NCI-H2171 (cell line): ENCODE results near the gene PCDHGB3.
"Not testable (repeated sequence)": the region's sequence is repeated elsewhere in the genome, so short reads cannot be mapped to it uniquely, and the experiment has no call there.

Experiments used
- DNase-seq: peaks from one replicate; lab custom pipeline; 2025; lab: John Stamatoyannopoulos, UW

Gene PCDHGB3

DNA sequence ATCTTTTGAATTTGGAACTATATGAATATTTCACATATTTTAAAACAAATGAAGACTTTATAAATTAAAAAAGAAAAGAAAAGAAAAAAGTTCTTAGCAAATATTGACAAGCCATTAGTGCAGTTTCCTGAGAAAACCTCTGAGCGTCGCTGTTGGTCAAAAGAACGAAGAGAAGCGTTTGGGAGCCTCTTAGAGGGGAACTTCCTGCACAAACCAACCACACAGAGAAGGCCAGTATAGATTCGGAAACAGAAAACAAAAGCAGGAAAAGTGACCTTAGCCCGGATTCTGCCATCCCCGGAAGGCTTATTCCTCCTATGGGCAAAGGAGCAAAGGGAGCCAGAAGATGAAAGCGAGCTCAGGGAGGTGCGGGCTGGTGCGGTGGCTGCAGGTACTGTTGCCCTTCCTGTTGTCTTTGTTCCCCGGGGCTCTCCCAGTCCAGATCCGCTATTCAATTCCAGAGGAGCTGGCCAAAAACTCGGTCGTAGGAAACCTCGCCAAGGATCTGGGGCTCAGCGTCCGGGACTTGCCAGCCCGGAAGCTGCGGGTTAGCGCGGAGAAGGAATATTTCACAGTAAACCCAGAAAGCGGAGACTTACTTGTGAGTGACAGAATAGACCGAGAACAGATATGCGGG, 10.1 kb upstream of the PCDHGB3 start, which contains the start of gene PCDHGB2:
Gene PCDHGB2, plus strand, starts transcription at position 205 of the 637 bp plus-strand sequence. Its CDS starts 142 bp downstream, at position 347.
- no peak for DNase-seq

DNA sequence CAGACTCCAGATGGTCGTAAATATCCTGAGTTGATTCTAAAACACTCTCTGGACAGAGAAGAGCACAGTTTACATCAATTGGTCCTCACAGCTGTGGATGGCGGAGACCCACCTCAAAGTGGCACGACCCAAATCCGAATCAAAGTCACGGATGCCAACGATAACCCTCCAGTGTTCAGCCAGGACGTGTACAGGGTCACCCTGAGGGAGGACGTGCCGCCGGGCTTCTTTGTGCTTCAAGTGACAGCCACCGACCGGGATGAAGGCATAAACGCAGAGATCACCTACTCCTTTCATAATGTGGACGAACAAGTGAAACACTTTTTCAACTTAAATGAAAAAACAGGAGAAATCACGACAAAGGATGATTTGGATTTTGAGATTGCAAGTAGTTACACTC, 9.4 kb upstream of the PCDHGB3 start:
- no peak for DNase-seq

DNA sequence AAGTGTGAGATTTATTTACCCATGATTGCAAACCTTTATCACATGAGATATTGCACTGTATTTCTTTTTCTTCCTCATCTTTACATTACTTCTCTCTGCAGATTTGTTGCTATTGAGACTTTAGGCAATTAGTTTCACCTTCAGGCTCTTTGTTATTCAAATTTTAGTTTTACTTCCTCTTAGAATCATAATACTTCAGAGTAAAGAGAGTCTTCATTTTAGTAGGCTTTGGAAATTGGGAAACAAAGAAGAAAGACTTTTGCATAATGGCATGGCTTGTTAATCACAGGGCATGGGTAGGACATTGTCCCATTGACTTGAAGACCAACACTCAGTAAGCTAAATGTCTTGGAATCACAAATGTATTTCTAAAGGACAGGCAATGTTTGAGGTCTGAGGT, 7.3 kb upstream of the PCDHGB3 start:
- DNase-seq, result no peak

DNA sequence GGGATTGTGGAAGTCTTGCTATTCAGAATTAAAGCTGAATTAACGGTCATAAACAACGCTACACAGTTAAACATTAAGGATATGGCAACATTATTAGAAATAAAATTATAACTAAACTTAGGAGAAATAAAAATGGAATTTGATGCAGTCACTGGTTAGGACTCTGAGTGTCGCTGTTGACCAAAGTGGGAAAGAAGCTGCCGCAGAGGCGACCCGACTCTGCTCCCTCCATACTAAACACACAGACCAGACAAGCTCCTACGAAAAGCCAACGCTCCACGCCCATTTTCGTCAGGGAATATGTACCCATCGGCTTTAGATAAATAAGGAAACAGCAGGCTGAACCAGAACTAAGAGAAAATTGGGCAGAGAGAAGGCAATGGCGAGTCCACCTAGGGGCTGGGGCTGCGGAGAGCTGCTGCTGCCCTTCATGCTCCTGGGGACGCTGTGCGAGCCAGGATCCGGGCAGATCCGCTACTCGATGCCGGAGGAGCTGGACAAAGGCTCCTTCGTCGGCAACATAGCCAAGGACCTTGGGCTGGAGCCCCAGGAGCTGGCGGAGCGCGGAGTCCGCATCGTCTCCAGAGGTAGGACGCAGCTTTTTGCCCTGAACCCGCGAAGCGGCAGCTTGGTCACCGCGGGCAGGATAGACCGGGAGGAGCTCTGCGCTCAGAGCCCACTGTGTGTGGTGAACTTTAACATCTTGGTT, 5.9 kb upstream of the PCDHGB3 start, which contains the start of gene PCDHGA5:
Gene PCDHGA5, plus strand, starts transcription at position 211 of the 709 bp plus-strand sequence. Its CDS starts 169 bp downstream, at position 380.
- DNase-seq, result no peak

DNA sequence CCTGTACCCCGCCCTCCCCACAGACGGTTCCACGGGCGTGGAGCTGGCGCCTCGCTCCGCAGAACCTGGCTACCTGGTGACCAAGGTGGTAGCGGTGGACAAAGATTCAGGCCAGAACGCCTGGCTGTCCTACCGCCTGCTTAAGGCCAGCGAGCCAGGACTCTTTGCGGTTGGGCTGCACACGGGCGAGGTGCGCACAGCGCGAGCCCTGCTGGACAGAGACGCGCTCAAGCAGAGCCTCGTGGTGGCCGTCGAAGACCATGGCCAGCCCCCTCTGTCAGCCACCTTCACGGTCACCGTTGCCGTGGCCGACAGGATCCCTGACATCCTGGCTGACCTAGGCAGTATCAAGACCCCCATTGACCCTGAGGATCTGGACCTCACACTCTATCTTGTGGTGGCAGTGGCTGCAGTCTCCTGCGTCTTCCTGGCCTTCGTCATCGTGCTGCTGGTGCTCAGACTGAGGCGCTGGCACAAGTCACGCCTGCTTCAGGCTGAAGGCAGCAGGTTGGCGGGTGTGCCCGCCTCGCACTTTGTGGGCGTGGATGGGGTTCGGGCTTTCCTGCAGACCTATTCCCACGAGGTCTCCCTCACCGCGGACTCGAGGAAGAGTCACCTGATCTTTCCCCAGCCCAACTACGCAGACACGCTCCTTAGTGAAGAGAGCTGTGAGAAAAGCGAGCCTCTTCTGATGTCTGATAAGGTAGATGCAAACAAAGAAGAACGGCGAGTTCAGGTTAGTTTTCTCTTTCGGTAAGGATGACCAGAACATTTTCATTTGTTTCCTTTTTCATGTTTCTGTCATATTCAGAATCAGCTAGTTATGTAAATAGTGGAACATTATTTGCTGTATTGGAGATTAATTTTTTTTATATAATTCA, 3.8 kb upstream of the PCDHGB3 start:
- DNase-seq, result no peak

DNA sequence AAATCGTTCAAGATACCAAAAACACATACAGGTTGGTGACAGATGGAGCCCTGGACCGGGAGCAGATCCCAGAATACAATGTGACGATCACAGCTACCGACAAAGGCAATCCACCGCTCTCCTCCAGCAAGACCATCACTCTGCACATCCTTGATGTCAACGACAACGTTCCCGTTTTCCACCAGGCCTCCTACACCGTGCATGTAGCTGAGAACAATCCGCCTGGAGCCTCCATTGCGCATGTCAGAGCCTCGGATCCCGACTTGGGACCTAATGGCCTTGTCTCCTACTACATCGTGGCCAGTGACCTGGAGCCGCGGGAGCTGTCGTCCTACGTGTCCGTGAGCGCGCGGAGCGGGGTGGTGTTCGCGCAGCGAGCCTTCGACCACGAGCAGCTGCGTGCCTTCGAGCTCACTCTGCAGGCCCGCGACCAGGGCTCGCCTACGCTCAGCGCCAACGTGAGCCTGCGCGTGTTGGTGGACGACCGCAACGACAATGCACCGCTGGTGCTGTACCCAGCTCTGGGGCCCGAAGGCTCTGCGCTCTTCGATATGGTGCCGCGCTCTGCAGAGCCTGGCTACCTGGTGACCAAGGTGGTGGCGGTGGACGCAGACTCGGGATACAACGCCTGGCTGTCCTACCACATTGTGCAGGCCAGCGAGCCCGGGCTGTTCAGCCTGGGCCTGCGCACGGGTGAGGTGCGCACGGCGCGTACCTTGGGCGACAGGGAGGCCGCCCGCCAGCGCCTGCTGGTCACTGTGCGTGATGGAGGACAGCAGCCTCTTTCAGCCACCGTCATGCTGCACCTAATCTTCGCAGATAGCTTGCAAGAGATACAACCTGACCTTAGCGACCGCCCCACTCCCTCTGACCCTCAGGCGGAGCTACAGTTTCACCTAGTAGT, 1.8 kb downstream of the PCDHGB3 start:
- DNase-seq, result no peak

DNA sequence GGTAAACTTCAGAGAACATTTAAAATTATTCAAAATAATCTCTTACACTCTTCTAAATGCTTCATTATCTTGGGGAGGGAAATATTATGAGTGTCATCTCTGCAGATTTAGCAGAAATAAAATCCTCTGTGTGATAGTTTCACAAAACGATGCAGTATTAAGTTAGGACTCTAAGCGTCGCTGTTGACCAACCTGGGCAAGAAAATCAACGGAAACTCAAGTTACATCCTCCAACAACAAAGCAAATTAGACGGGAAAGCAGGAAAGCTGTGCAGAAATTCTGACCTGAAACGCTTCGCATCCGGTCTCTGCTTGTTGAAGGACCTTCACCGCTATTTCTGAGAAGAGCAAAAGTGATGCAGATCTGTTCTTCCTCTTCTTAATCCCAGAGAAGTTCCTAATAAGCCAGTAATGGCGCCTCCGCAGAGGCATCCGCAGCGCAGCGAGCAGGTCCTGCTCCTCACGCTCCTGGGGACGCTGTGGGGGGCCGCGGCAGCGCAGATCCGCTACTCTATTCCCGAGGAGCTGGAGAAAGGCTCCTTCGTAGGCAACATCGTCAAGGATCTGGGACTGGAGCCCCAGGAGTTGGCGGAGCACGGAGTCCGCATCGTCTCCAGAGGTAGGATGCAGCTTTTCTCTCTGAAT, 3.8 kb downstream of the PCDHGB3 start, which contains the start of gene PCDHGA6:
Gene PCDHGA6, plus strand, starts transcription at position 219 of the 645 bp plus-strand sequence. Its CDS starts 193 bp downstream, at position 412.
- DNase-seq, result no peak

DNA sequence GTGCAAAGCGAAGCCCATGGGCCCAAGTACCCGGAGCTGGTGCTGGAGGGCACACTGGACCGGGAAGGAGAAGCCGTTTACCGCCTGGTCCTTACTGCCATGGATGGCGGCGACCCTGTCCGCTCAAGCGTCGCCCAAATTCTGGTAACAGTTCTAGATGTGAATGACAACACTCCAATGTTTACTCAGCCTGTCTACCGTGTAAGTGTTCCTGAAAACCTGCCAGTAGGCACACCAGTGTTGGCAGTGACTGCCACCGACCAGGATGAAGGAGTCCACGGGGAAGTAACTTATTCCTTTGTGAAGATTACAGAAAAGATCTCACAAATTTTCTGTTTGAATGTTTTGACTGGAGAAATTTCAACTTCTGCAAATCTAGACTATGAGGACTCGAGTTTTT, 4.6 kb downstream of the PCDHGB3 start:
- DNase-seq, result no peak

DNA sequence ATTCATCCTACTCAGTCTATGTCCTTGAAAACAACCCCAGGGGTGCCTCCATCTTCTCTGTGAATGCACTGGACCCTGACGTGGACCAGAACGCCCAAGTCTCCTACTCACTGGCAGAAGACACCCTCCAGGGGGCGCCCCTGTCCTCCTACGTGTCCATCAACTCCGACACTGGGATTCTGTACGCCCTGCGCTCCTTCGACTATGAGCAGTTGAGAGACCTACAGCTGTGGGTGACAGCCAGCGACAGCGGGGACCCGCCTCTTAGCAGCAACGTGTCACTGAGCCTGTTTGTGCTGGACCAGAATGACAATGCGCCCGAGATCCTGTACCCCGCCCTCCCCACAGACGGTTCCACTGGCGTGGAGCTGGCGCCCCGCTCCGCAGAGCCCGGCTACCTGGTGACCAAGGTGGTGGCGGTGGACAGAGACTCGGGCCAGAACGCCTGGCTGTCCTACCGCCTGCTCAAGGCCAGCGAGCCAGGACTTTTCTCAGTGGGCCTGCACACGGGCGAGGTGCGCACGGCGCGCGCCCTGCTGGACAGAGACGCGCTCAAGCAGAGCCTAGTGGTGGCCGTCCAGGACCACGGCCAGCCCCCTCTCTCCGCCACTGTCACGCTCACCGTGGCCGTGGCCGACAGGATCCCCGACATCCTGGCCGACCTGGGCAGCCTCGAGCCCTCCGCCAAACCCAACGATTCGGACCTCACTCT, 5.6 kb downstream of the PCDHGB3 start:
- DNase-seq, result not testable (repeated sequence)

DNA sequence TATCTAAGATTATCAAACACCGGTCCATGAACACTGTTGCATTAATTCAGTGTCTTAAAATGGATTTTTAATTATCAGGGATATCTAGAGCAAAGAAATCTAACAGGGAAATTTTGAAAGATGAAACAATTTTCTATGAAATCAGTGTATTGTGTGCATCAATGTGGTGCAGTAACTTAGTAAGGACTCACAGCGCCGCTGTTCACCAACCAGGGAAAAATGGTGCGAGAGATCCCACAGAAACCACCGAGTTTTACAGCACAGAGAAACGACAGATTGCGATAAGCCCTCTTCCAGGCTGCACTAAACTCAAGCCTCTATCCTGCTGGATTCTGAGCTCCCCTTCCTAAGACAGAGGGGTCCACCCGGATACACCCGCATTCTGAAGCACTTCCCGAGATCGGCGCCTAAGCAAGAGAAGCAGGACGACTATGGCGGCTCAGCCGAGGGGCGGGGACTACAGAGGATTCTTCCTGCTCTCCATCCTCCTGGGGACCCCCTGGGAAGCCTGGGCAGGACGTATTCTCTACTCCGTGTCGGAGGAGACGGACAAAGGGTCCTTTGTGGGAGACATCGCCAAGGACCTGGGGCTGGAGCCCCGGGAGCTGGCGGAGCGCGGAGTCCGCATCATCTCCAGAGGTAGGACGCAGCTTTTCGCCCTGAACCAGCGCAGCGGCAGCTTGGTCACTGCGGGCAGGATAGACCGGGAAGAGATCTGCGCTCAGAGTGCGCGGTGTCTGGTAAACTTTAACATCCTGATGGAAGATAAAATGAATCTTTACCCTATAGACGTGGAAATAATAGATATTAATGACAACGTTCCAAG, 12.6 kb downstream of the PCDHGB3 start, which contains the start of gene PCDHGA7:
Gene PCDHGA7, plus strand, starts transcription at position 274 of the 826 bp plus-strand sequence. Its CDS starts 158 bp downstream, at position 432.
- no peak for DNase-seq

DNA sequence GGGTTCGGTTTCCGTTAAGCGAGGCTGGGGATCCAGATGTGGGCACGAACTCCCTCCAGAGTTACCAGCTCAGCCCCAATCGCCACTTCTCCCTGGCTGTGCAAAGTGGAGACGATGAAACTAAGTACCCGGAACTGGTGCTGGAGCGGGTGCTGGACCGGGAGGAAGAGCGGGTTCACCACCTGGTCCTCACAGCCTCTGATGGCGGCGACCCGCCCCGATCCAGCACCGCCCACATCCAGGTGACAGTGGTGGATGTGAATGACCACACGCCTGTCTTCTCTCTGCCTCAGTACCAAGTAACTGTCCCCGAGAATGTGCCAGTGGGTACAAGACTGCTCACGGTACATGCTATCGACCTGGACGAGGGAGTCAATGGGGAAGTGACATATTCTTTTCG, 13.3 kb downstream of the PCDHGB3 start:
- DNase-seq, result no peak

DNA sequence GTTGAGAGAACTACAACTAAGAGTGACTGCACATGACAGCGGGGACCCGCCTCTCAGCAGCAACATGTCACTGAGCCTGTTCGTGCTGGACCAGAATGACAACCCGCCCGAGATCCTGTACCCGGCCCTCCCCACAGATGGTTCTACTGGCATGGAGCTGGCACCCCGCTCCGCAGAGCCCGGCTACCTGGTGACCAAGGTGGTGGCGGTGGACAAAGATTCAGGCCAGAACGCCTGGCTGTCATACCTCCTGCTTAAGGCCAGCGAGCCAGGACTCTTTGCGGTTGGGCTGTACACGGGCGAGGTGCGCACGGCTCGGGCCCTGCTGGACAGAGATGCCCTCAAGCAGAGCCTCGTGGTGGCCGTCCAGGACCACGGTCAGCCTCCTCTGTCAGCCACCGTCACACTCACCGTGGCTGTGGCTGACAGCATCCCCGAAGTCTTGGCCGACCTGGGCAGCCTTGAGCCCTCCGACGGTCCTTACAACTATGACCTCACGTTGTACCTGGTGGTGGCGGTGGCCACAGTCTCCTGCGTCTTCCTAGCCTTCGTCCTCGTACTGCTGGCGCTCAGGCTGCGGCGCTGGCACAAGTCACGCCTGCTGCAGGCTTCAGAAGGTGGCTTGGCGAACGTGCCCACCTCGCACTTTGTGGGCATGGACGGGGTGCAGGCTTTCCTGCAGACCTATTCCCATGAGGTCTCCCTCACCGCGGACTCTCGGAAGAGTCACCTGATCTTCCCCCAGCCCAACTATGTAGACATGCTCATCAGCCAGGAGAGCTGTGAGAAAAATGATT, 14.6 kb downstream of the PCDHGB3 start:
- DNase-seq, result no peak

DNA sequence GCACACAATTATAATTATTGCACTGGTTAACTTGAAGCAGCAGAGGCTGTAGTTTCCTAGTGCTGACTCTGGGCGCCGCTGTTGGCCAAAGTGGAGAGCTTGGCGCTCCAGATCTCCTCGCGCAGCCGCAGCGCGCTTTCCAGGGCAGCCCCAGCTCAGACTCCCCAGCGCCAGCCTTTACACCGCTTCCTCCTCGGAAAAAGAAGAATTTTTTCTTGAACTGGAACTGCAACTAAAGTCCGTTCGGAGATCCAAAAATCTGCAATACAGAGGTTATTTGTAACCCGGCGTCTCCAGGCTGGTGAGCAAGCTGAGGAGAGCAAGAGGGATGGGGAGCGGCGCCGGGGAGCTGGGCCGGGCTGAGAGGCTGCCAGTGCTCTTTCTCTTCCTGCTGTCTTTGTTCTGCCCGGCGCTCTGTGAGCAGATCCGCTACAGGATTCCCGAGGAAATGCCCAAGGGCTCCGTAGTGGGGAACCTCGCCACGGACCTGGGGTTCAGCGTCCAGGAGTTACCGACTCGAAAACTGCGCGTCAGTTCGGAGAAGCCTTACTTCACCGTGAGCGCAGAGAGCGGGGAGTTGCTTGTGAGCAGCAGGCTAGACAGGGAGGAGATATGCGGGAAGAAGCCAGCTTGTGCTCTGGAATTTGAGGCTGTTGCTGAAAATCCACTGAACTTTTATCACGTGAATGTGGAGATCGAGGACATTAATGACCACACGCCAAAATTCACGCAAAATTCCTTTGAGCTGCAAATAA, 17.7 kb downstream of the PCDHGB3 start, which contains the start of gene PCDHGB4:
Gene PCDHGB4, plus strand, starts transcription at position 142 of the 755 bp plus-strand sequence. Its CDS starts 187 bp downstream, at position 329.
- DNase-seq, result not testable (repeated sequence)

DNA sequence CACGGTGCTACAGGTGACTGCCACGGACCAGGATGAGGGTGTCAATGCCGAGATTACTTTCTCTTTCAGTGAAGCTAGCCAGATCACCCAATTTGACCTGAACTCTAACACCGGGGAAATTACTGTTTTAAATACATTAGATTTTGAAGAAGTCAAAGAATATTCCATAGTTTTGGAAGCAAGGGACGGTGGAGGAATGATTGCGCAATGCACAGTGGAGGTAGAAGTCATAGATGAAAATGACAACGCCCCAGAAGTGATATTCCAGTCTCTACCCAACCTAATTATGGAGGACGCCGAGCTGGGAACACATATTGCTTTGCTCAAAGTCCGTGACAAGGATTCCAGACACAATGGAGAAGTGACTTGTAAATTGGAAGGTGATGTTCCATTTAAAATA, 18.6 kb downstream of the PCDHGB3 start:
- no peak for DNase-seq

DNA sequence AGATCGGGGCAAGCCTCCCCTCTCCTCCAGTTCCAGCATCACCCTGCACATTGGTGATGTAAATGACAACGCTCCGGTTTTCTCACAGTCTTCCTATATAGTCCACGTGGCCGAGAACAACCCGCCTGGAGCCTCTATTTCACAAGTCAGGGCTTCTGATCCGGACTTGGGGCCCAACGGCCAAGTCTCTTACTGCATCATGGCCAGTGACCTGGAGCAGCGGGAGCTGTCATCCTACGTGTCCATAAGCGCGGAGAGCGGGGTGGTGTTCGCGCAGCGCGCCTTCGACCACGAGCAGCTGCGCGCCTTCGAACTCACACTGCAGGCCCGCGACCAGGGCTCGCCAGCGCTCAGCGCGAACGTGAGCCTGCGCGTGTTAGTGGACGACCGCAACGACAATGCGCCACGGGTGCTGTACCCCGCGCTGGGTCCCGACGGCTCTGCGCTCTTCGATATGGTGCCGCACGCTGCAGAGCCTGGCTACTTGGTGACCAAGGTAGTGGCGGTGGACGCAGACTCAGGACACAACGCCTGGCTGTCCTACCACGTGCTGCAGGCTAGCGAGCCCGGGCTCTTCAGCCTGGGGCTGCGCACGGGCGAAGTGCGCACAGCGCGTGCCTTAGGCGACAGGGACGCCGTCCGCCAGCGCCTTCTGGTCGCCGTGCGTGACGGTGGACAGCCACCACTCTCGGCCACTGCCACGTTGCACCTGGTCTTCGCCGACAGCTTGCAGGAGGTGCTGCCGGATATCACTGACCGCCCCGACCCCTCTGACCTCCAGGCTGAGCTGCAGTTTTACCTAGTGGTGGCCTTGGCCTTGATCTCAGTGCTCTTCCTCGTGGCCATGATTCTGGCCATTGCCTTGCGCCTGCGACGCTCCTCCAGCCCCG, 19.4 kb downstream of the PCDHGB3 start:
- no peak for DNase-seq
